WTC11 (cell line): ENCODE data around the gene MSANTD1.
"Not testable (repeated sequence)": the region's sequence is repeated elsewhere in the genome, so short reads cannot be mapped to it uniquely, and the experiment has no call there.

ENCODE experiments used
- IRF2 ChIP-seq: sonication (generic); formaldehyde crosslinking; IDR thresholded peaks from 2 replicates; pipeline ENCODE4 v1.8.0; 2022; ENCODE audit warnings: low read depth, missing genetic modification reagents, borderline replicate concordance
- NR3C1 ChIP-seq: sonication (generic); formaldehyde crosslinking; conservative IDR thresholded peaks from 2 replicates; pipeline ENCODE4 v1.8.1; 2023; ENCODE audit warnings: low read depth, mild to moderate bottlenecking, missing genetic modification reagents
- TCF7 ChIP-seq: sonication (generic); formaldehyde crosslinking; IDR thresholded peaks from 2 replicates; pipeline ENCODE4 v1.8.0; 2022; ENCODE audit warnings: mild to moderate bottlenecking, low read depth, missing genetic modification reagents, moderate library complexity
- ZNF423 ChIP-seq: fragments of 250-450 bp; sonication (Bioruptor Pico); IDR thresholded peaks from 2 replicates; pipeline ENCODE4 v2.1.2; 2022; ENCODE audit warnings: mild to moderate bottlenecking, moderate library complexity
- TF ChIP-seq, protein P1 (sequence below): sonication (generic); formaldehyde crosslinking; IDR thresholded peaks from 2 replicates; pipeline ENCODE4 v1.8.0; 2023; ENCODE audit warnings: missing genetic modification reagents
- TF ChIP-seq, protein P2 (sequence below): fragments of 200-600 bp; IDR thresholded peaks from 2 replicates; pipeline ENCODE4 v1.8.0; 2022; ENCODE audit warnings: antibody characterized with exemption
- TF ChIP-seq, protein P3 (sequence below): sonication (generic); formaldehyde crosslinking; IDR thresholded peaks from 2 replicates; pipeline ENCODE4 v1.8.0; 2022; ENCODE audit warnings: mild to moderate bottlenecking, missing genetic modification reagents
- TF ChIP-seq, protein P4 (sequence below): sonication (generic); formaldehyde crosslinking; IDR thresholded peaks from 2 replicates; pipeline ENCODE4 v1.8.0; 2023; ENCODE audit warnings: mild to moderate bottlenecking, missing genetic modification reagents

DNA sequence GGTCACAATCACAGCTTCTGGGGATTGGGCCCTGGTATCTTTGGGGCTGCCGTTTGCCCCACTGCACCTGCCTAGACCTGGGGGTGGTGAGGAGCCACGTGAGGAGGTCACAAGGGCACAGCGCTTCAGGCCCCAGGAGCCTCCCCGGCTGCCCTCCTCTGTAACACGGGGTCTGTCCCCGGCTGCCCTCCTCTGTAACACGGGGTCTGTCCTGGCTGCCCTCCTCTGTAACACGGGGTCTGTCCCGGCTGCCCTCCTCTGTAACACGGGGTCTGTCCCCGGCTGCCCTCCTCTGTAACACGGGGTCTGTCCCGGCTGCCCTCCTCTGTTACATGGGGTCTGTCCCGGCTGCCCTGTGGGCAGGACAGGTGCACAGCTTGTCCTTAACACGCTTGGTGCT lies 51.9 kb downstream of the MSANTD1 start:
- TF ChIP-seq, protein P1, sequence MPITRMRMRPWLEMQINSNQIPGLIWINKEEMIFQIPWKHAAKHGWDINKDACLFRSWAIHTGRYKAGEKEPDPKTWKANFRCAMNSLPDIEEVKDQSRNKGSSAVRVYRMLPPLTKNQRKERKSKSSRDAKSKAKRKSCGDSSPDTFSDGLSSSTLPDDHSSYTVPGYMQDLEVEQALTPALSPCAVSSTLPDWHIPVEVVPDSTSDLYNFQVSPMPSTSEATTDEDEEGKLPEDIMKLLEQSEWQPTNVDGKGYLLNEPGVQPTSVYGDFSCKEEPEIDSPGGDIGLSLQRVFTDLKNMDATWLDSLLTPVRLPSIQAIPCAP (CRISPR knock-in tag): not testable (repeated sequence)
- not testable (repeated sequence) for TF ChIP-seq IRF2; NR3C1 (CRISPR knock-in tag); TCF7 (CRISPR knock-in tag); ZNF423 (CRISPR knock-in tag)
- TF ChIP-seq, protein P2, sequence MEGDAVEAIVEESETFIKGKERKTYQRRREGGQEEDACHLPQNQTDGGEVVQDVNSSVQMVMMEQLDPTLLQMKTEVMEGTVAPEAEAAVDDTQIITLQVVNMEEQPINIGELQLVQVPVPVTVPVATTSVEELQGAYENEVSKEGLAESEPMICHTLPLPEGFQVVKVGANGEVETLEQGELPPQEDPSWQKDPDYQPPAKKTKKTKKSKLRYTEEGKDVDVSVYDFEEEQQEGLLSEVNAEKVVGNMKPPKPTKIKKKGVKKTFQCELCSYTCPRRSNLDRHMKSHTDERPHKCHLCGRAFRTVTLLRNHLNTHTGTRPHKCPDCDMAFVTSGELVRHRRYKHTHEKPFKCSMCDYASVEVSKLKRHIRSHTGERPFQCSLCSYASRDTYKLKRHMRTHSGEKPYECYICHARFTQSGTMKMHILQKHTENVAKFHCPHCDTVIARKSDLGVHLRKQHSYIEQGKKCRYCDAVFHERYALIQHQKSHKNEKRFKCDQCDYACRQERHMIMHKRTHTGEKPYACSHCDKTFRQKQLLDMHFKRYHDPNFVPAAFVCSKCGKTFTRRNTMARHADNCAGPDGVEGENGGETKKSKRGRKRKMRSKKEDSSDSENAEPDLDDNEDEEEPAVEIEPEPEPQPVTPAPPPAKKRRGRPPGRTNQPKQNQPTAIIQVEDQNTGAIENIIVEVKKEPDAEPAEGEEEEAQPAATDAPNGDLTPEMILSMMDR: not testable (repeated sequence)
- TF ChIP-seq, protein P3, sequence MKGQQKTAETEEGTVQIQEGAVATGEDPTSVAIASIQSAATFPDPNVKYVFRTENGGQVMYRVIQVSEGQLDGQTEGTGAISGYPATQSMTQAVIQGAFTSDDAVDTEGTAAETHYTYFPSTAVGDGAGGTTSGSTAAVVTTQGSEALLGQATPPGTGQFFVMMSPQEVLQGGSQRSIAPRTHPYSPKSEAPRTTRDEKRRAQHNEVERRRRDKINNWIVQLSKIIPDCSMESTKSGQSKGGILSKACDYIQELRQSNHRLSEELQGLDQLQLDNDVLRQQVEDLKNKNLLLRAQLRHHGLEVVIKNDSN (CRISPR knock-in tag): not testable (repeated sequence)
- TF ChIP-seq, protein P4, sequence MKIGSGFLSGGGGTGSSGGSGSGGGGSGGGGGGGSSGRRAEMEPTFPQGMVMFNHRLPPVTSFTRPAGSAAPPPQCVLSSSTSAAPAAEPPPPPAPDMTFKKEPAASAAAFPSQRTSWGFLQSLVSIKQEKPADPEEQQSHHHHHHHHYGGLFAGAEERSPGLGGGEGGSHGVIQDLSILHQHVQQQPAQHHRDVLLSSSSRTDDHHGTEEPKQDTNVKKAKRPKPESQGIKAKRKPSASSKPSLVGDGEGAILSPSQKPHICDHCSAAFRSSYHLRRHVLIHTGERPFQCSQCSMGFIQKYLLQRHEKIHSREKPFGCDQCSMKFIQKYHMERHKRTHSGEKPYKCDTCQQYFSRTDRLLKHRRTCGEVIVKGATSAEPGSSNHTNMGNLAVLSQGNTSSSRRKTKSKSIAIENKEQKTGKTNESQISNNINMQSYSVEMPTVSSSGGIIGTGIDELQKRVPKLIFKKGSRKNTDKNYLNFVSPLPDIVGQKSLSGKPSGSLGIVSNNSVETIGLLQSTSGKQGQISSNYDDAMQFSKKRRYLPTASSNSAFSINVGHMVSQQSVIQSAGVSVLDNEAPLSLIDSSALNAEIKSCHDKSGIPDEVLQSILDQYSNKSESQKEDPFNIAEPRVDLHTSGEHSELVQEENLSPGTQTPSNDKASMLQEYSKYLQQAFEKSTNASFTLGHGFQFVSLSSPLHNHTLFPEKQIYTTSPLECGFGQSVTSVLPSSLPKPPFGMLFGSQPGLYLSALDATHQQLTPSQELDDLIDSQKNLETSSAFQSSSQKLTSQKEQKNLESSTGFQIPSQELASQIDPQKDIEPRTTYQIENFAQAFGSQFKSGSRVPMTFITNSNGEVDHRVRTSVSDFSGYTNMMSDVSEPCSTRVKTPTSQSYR: not testable (repeated sequence)
